Measurements from ENCODE around the gene RBSN.
A peak's percentile ranks its signal among the peaks of the same experiment; 100 is the strongest.

RBSN gene

GRCh38 chr3:15056676-15057404 is 42.1 kb downstream of the RBSN start:
- no peak for DNase-seq

- peak; percentile 20 to 51 for DNase-seq
Observed at GRCh38 chr3:15055019-15055557, 43.9 kb downstream of the RBSN start.

GRCh38 chr3:15053541-15053940 is 45.4 kb downstream of the RBSN start:
- DNase-seq = no peak

- DNase-seq = no peak
Observed at GRCh38 chr3:15052335-15053242, 46.4 kb downstream of the RBSN start.

- peak; percentile 25 to 32 for DNase-seq
Observed at GRCh38 chr3:15051531-15051930, 47.4 kb downstream of the RBSN start.

DNA sequence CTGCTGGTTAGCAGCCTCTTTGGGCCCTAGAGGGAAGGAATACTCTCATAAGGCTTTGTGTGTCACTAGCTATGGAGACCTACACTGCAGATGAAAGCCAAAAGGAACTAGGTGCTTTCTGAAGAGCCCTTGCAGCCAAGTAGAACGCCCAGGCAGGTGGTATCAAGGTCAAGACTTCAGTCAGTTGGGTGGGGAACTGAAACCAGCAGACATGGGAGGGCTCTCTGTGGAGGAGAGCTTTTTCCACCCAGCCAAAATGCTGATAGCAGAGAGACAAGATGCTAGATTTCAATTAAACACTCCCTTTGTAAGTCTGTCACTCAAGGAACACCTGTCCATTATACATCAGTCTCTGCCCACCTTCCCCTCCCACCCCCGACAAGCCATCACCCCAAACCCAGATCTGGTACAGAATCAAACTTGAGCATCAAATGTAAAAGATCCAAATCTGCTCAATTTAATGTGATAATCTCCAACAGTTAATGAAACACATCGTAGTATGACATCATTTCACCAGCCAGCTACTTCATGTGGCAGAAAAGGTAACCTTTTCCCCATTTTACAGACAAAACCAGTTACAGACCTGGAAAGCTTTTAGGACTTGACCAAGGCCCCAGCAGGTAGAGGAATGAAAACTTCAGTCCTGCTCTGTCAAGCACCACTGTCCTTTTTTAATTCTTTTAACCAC is 48.4 kb downstream of the RBSN start:
- DNase-seq = peak in 1 of 2 donors; percentile 52

- no peak for DNase-seq
Observed at GRCh38 chr3:15049584-15049983, 49.4 kb downstream of the RBSN start.

GRCh38 chr3:15045667-15046066 is 53.3 kb downstream of the RBSN start:
- DNase-seq = no peak

DNA sequence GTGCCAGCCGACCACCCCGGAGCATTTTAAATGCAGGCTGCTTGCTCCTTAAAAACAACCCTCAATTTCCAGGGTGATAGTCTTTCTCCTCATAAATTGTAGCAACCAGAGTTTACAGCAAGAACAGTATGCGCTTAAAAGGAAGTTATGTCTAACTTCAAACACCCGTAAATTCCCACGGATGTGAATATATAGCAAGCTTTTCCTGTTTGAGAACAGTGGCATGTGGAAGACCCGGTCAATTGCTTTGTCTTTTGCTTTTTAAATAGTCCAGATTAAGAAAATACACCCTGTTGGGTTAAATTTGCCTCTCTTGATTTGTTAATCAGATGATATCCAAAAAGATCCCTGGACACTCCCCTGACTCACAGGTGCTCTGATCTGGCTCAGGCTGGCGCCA is 54.6 kb downstream of the RBSN start:
- no peak for DNase-seq

DNA sequence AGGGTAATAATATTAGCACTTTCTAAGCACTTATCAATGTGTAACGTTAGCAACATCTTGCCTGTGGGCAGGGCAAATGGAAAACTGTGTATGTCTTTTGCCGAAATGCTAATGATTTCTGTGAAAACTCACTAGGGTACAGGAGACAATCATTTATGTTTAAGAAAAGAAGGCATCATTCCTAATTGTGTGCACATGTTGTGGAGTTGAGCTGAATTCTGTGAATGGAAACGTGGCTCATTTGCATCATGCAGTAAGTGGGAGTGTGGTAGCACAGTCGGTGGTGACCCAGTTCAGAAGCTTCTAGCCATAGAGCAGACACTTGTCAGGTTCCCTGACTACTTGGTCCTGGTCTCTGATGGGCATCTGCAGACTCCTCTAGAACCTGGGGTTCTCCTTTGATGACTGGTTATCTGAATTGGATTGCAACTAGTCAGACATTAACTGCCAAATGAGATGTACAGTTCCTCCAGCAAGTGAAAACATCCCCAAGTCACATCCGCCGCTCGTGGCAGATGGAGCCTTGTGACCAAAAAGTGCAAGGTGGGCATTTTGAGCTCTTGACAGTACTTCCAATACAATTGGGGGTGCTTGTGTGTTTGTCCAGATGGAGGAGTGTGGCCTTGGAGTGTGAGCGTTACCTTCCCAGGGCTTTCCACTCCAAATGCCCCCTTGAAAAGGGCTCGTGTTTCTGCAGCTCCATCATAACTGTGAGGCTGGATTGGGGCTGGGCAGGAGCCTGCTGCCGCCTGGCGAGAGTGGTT is 55.4 kb downstream of the RBSN start:
- DNase-seq = no peak

DNA sequence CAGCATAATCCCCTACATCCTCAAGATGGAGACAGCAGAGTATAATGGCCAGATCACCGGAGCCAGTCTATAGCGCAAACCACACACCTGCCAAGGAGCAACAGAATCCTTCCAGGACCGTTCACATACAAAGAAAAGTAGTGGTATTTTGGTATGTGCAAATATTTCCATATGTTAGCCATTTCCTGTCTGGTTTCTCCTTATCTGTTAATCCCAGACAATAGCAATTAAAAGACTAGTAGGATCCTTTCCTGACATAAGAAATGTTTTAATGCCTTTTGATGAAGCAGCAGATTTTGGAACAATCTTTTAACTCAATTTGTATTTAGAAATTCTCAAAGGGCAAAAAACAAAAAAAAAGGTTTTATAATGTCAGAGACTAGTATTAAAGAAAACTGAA is 56.0 kb downstream of the RBSN start:
- DNase-seq = no peak

DNA sequence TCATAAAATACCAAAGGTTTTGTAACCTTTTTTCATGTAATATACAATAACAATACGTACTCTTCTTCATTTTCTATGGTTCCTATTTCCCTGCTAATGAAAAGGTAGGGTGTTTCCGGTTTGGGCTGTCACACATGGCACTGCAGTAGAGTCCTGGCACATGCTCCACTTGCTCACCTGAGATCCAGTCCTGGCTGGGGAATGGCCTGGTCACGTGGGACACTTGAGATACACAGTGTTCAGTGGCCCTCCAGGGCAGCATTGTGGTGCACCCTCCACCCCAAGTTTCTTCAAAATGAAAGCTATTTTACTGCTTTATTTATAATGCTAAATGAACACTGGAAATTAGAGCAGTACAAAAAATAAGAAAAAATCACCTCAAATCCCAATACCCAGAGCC is 57.0 kb downstream of the RBSN start:
- DNase-seq = no peak

DNA sequence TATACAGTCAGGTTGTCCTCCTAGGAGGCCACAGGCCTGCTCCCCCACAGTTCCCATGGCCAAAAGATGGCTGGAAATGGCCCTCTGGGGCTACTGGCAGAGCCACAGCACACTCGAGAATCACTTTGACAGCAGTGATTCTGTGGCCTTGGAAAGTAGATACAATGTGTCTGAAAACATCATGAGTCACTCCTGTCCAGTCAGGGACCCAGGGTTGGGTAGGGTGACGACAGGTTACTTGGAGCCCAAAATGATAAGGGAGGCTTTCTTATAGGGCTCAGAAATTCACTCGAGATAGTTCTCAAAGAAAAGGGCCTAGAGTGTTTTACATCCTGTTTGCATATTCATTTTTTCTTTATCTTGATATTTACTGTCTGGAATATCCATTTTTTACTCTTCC is 58.1 kb downstream of the RBSN start:
- DNase-seq = no peak

GRCh38 chr3:15038306-15038705 is 60.6 kb downstream of the RBSN start:
- DNase-seq = no peak

- no peak for DNase-seq
Observed at GRCh38 chr3:15033103-15033502, 65.8 kb downstream of the RBSN start.

GRCh38 chr3:15032650-15033049 is 66.3 kb downstream of the RBSN start:
- no peak for DNase-seq

- DNase-seq = no peak
Observed at GRCh38 chr3:15029625-15030024, 69.3 kb downstream of the RBSN start.

DNA sequence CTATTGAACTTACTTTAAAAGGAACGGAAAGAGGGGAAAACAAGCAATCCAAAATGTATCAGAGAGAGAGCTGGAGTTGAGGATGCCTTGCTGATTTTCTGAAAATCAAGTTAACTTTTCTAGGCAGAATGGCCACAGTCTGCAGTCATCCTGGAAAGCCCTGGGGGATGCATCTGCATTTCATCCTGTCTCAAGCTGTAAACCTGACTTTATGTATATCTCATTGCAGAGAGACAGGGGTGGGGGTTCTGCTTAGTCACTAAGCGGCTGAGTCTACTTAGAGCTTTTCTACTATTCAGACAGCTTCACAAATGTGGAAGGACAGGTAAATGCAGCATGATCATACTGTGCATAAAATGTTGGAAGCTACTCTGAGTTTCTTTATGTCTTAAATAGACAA is 75.2 kb downstream of the RBSN start:
- no peak for DNase-seq

GRCh38 chr3:15023249-15023648 is 75.7 kb downstream of the RBSN start:
- DNase-seq = no peak
